Parathyroid adenoma (tissue), 2 donors: ENCODE data around the gene SCNN1G.

Source experiments
- H2AFZ ChIP-seq: fragments of 300-600 bp; sonication (generic); one replicate; pipeline ENCODE4 v1.7.0; 2017; ENCODE audit warnings: antibody characterized with exemption, mild to moderate bottlenecking
- H3K27ac ChIP-seq: fragments of 300-600 bp; sonication (generic); one replicate; pipeline ENCODE4 v1.7.0; 2017
- H3K27me3 ChIP-seq: fragments of 300-600 bp; sonication (generic); one replicate; pipeline ENCODE4 v1.7.0; 2017; ENCODE audit warnings: low read length; ENCODE audit not compliant: control insufficient read depth, insufficient read depth
- H3K36me3 ChIP-seq: fragments of 300-600 bp; sonication (generic); one replicate; pipeline ENCODE4 v1.7.0; 2017; ENCODE audit warnings: low read length; ENCODE audit not compliant: control insufficient read depth, insufficient read depth
- H3K4me1 ChIP-seq: fragments of 300-600 bp; sonication (generic); one replicate; pipeline ENCODE4 v1.7.0; 2017; ENCODE audit warnings: control low read depth
- H3K4me2 ChIP-seq: fragments of 300-600 bp; sonication (generic); one replicate; pipeline ENCODE4 v1.7.0; 2017; ENCODE audit warnings: low read length
- H3K4me3 ChIP-seq: fragments of 300-600 bp; sonication (generic); one replicate; pipeline ENCODE4 v1.7.0; 2017; ENCODE audit warnings: low read depth, low read length
- H3K79me2 ChIP-seq: fragments of 300-600 bp; sonication (generic); one replicate; pipeline ENCODE4 v1.7.0; 2017; ENCODE audit warnings: control low read depth
- H3K9ac ChIP-seq: fragments of 300-600 bp; sonication (generic); one replicate; pipeline ENCODE4 v1.7.0; 2017; ENCODE audit warnings: mild to moderate bottlenecking
- H3K9me3 ChIP-seq: fragments of 300-600 bp; sonication (generic); one replicate; pipeline ENCODE4 v1.7.0; 2017; ENCODE audit warnings: low read length; ENCODE audit not compliant: control insufficient read depth
- TF ChIP-seq, protein P1 (sequence below): fragments of 300-600 bp; sonication (generic); IDR thresholded peaks from one replicate; pipeline ENCODE4 v1.7.0; 2017; ENCODE audit warnings: antibody characterized with exemption, mild to moderate bottlenecking
- donor health status: primary hyperparathyroidism.

The SCNN1G gene

DNA sequence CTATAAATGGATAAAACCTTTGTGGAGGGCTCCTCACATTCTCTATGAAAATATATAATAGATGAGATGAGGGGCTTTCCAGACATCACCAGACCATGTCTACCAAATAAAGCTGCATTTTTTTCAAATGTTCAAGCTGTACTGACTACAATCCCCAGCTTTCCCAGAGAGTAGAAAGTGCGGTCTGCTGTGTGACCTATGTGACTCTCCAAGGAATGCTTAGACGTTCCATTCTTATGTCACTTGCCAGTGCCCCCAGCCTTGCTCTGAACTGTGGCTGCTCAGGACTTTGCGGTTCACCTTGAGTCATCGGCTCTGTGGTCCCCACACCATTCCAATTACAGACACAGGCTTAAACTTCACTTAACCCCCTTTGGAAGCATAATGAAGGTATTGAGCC is 71.8 kb downstream of the SCNN1G start:
- H3K4me1 ChIP-seq: no peaks in the 10 kb centered on the region
- H2AFZ ChIP-seq: no peak overlapping the region
- TF ChIP-seq, protein P1, sequence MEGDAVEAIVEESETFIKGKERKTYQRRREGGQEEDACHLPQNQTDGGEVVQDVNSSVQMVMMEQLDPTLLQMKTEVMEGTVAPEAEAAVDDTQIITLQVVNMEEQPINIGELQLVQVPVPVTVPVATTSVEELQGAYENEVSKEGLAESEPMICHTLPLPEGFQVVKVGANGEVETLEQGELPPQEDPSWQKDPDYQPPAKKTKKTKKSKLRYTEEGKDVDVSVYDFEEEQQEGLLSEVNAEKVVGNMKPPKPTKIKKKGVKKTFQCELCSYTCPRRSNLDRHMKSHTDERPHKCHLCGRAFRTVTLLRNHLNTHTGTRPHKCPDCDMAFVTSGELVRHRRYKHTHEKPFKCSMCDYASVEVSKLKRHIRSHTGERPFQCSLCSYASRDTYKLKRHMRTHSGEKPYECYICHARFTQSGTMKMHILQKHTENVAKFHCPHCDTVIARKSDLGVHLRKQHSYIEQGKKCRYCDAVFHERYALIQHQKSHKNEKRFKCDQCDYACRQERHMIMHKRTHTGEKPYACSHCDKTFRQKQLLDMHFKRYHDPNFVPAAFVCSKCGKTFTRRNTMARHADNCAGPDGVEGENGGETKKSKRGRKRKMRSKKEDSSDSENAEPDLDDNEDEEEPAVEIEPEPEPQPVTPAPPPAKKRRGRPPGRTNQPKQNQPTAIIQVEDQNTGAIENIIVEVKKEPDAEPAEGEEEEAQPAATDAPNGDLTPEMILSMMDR: no peak
- no peaks in the 10 kb centered on the region for H3K79me2 ChIP-seq
- H3K4me3 ChIP-seq: no peak overlapping the region
- no peak overlapping the region for H3K9ac ChIP-seq
- no peaks in the 10 kb centered on the region for H3K27me3 ChIP-seq
- H3K4me2 ChIP-seq: no peak overlapping the region
- no peaks in the 10 kb centered on the region for H3K36me3 ChIP-seq
- H3K27ac ChIP-seq: no peak overlapping the region
- H3K9me3 ChIP-seq: no peaks in the 10 kb centered on the region

DNA sequence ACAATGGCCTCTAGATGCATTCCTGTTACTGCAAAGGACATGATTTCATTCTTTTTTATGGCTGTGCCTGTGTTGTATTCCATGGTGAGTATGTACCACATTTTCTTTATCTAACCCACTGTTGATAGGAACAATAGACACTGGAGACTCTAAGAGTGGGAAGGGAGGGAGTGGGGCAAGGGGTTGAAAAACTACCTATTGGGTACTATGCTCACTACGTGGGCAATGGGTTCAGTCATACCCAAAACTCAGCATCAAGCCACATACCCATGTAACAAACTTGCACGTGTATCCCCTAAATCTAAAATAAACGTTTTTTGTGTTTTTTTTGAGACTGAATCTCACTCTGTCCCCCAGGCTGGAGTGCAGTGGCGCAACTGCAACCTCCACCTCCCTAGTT is 72.5 kb downstream of the SCNN1G start:
- Histone ChIP-seq H3K4me1 (no peaks in the 10 kb centered on the region), H3K4me2 (no peak overlapping the region), H3K27ac (no peak overlapping the region), H2AFZ (no peak overlapping the region), H3K9ac (no peak overlapping the region), H3K9me3 (no peaks in the 10 kb centered on the region), H3K27me3 (no peaks in the 10 kb centered on the region), H3K36me3 (no peaks in the 10 kb centered on the region), H3K79me2 (no peaks in the 10 kb centered on the region), H3K4me3 (no peak overlapping the region)
- TF ChIP-seq, protein P1: no peak

DNA sequence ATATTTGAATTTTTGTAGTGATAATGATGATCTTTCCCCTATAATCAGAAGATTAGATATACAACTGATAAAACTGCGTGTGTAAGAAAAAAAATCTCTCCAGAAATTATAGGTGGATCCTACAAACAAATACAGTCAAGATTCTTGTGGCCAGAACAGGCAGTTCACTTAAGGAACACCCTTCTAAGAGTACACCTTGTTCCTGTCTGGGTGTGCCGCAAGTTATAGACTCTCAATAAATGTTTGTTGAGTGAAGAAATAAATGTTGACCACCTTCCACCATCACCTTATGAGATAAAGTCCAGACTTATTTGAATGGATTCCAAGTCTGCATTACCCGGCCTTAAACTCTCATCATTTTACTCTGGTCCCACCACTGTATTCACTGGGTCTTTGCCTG is 73.9 kb downstream of the SCNN1G start:
- TF ChIP-seq, protein P1: no peak
- no peak overlapping the region for H2AFZ ChIP-seq
- no peak overlapping the region for H3K27ac ChIP-seq
- no peaks in the 10 kb centered on the region for H3K27me3 ChIP-seq
- H3K9ac ChIP-seq: no peak overlapping the region
- no peaks in the 10 kb centered on the region for H3K9me3 ChIP-seq
- no peaks in the 10 kb centered on the region for H3K36me3 ChIP-seq
- no peak overlapping the region for H3K4me2 ChIP-seq
- no peak overlapping the region for H3K4me3 ChIP-seq
- no peaks in the 10 kb centered on the region for H3K4me1 ChIP-seq
- H3K79me2 ChIP-seq: no peaks in the 10 kb centered on the region

DNA sequence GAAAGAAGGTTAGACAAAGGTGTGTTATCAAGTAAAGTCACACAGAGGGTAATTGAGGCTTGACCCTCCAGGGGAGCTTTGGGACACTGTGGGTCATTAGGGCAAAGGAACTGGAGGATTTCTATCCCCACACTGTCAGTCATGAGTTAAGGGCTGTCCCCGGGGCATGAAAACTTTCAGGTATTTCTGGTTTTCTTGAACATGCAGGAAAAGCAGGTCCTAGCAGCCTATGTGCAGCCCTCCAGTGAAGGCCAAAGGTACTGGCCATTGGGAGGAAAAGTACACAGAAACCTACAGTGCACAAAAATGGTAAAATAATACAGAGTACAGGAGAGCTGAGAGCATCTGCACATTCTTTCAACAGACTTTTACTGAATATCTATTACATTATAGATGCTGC is 75.1 kb downstream of the SCNN1G start:
- no peak overlapping the region for H3K9ac ChIP-seq
- no peaks in the 10 kb centered on the region for H3K27me3 ChIP-seq
- no peak overlapping the region for H3K4me3 ChIP-seq
- H3K4me1 ChIP-seq: no peaks in the 10 kb centered on the region
- TF ChIP-seq, protein P1: no peak
- H2AFZ ChIP-seq: no peak overlapping the region
- no peaks in the 10 kb centered on the region for H3K36me3 ChIP-seq
- no peaks in the 10 kb centered on the region for H3K79me2 ChIP-seq
- H3K4me2 ChIP-seq: no peak overlapping the region
- H3K9me3 ChIP-seq: no peaks in the 10 kb centered on the region
- H3K27ac ChIP-seq: no peak overlapping the region

DNA sequence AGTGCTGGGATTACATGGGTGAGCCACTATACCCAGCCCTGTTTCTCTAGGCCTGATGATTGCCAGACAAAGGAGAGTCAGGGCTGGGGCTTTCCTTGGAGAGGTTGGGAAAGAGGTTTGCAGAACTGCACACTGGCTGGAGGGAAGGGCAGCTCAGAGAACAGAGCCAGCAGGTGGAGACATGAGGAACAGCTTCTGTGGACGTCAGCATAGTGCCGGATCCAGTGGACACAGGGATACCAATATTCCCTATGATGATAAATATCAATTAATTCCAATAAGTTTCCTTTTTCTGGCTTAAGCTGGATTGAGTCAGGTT is 76.3 kb downstream of the SCNN1G start:
- no peaks in the 10 kb centered on the region for H3K79me2 ChIP-seq
- no peaks in the 10 kb centered on the region for H3K4me1 ChIP-seq
- H3K4me3 ChIP-seq: no peak overlapping the region
- TF ChIP-seq, protein P1: no peak
- no peaks in the 10 kb centered on the region for H3K27me3 ChIP-seq
- no peak overlapping the region for H3K27ac ChIP-seq
- no peak overlapping the region for H3K9ac ChIP-seq
- no peaks in the 10 kb centered on the region for H3K9me3 ChIP-seq
- no peak overlapping the region for H3K4me2 ChIP-seq
- no peak overlapping the region for H2AFZ ChIP-seq
- H3K36me3 ChIP-seq: no peaks in the 10 kb centered on the region
